Cardiac septum (tissue), 1 donor: Measurements from ENCODE around the gene SLC39A7. TPM values are rescaled to one million over a fixed set of nuclear protein-coding genes. Genes with fewer than 3 reads are reported as not detected.

ENCODE experiments used
- microRNA-seq: library from miRNA; unstranded; fragments of <30 nt; microRNA quantifications from one replicate; pipeline ENCODE4 v1.2.0, GENCODE V29; 2020
- total RNA-seq: library from RNA; stranded (reverse); fragmentation: NEBNext Ultra II Directional; extraction: Animal tissue kit (Norgen Biotek cat#: 25700); gene quantifications from one replicate; pipeline ENCODE4 v1.2.1, GENCODE V29; 2021
- donor health status: DM: no; HTN: no; CAD: no.

Gene SLC39A7
- total RNA-seq, 1 donor from 2014 or later, result 62.4 TPM

Small RNAs within 50 kb of the gene (microRNA-seq; reads per million reads assigned to microRNA genes)
- not detected for gene MIR219A1

Other genes starting within 250 kb of the SLC39A7 start
- 13.7 TPM for gene HLA-DMA, start 247.8 kb upstream of the SLC39A7 start, total RNA-seq
- 88.7 TPM for gene BRD2, start 232.3 kb upstream of the SLC39A7 start, total RNA-seq
- gene HLA-DOA, start 191.3 kb upstream of the SLC39A7 start, total RNA-seq, result 1.6 TPM
- gene HLA-DPA1, start 127.2 kb upstream of the SLC39A7 start, total RNA-seq, result 35.8 TPM
- 32.8 TPM for gene HLA-DPB1, start 124.9 kb upstream of the SLC39A7 start, total RNA-seq
- gene COL11A2, start 8.4 kb upstream of the SLC39A7 start, total RNA-seq, result 1.7 TPM
- gene RXRB, start 202 bp upstream of the SLC39A7 start, total RNA-seq, result 33.5 TPM
- gene HSD17B8, start 3.8 kb downstream of the SLC39A7 start, total RNA-seq, result 9.9 TPM
- gene RING1, start 7.6 kb downstream of the SLC39A7 start, total RNA-seq, result 24.5 TPM
- 32.5 TPM for gene VPS52, start 71.0 kb downstream of the SLC39A7 start, total RNA-seq
- 753 TPM for gene RPS18, start 71.2 kb downstream of the SLC39A7 start, total RNA-seq
- 9.3 TPM for gene B3GALT4, start 76.3 kb downstream of the SLC39A7 start, total RNA-seq
- 18.8 TPM for gene WDR46, start 88.4 kb downstream of the SLC39A7 start, total RNA-seq
- 35.1 TPM for gene PFDN6, start 88.7 kb downstream of the SLC39A7 start, total RNA-seq
- gene RGL2, start 98.1 kb downstream of the SLC39A7 start, total RNA-seq, result 46.9 TPM
- gene TAPBP, start 113.2 kb downstream of the SLC39A7 start, total RNA-seq, result 85.8 TPM
- 19.9 TPM for gene ZBTB22, start 116.9 kb downstream of the SLC39A7 start, total RNA-seq
- 19.8 TPM for gene DAXX, start 122.1 kb downstream of the SLC39A7 start, total RNA-seq
- 0.24 TPM for gene KIFC1, start 191.0 kb downstream of the SLC39A7 start, total RNA-seq
- 74.8 TPM for gene PHF1, start 210.1 kb downstream of the SLC39A7 start, total RNA-seq
- gene CUTA, start 217.2 kb downstream of the SLC39A7 start, total RNA-seq, result 94.6 TPM
- 9.0 TPM for gene SYNGAP1, start 219.2 kb downstream of the SLC39A7 start, total RNA-seq